Measurements from ENCODE around the gene ATP1B4. TPM values are rescaled to one million over a fixed set of nuclear protein-coding genes. Genes with fewer than 3 reads are reported as not detected.

ATP1B4 gene
- total RNA-seq, 1 experiment from 2014 or later, result not detected

DNA sequence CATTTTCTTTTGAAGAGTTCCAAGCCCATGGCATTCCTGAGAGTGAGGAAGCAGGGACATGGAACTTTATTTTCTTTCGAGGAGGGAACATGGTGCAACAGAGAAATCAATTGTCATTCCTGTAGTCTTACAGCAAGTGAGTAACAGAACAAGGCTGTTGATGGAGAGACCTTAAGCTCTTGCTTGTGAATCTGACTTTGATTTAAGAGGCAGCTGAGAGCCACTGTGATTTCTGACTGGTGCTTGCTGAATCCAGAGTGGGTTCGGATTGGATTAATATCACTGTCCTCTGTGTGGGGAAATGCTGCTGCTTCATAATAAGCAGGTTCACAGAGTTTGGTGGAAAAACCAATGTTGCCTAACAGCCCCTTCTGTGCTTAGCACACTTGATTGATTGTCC is 4.7 kb upstream of the ATP1B4 start:
- Histone ChIP-seq H3K27ac (no peak overlapping the region), H3K36me3 (no peaks in the 10 kb centered on the region), H3K9me3 (replicated peaks) (no peaks in the 10 kb centered on the region), H3K4me3 (no peak overlapping the region), H3K27me3 (replicated peaks) (no peaks in the 10 kb centered on the region), H3K4me1 (replicated peaks) (no peaks in the 10 kb centered on the region)
- no peak for DNase-seq (ENCODE audit: low read depth in 1 of 2, low spot score in 2 of 2)

GRCh38 chrX:120358737-120359456 is 3.0 kb upstream of the ATP1B4 start:
- Histone ChIP-seq H3K4me3 (no peak overlapping the region), H3K27ac (no peak overlapping the region), H3K9me3 (replicated peaks) (no peaks in the 10 kb centered on the region), H3K4me1 (replicated peaks) (no peaks in the 10 kb centered on the region), H3K27me3 (replicated peaks) (no peaks in the 10 kb centered on the region), H3K36me3 (no peaks in the 10 kb centered on the region)
- DNase-seq (ENCODE audit: low read depth in 1 of 2, low spot score in 2 of 2), result peak; percentile 19 to 42

DNA sequence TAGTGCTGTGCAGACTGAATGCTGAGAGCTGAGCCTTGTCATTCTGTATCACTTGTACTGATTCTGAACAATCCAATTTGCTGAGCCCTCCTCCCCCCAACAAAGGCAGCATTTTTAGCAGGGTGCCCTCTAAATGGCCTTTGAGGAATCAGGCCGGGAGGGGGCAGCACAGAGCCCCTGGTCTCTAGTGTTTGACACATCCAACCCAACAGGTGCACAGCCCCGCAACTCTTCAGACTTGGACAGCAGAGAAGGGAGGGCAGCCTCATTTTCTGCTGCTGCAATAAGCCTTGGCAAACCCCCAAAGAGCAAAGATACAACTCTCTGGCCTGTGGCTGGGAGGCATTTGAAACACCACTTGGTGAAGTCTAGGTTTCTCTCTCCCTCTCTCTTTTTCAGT is 3.4 kb downstream of the ATP1B4 start:
- H3K36me3 ChIP-seq, result no peaks in the 10 kb centered on the region
- DNase-seq (ENCODE audit: low read depth in 1 of 2, low spot score in 2 of 2), result peak; percentile 1 to 41
- H3K27ac ChIP-seq, result no peak overlapping the region
- no peaks in the 10 kb centered on the region for H3K9me3 ChIP-seq (replicated peaks)
- no peaks in the 10 kb centered on the region for H3K27me3 ChIP-seq (replicated peaks)
- H3K4me3 ChIP-seq, result no peak overlapping the region
- H3K4me1 ChIP-seq (replicated peaks), result no peaks in the 10 kb centered on the region

- no peak overlapping the region for H3K4me3 ChIP-seq
- no peak overlapping the region for H3K27ac ChIP-seq
- no peaks in the 10 kb centered on the region for H3K4me1 ChIP-seq (replicated peaks)
- no peaks in the 10 kb centered on the region for H3K27me3 ChIP-seq (replicated peaks)
- no peak for DNase-seq (ENCODE audit: low read depth in 1 of 2, low spot score in 2 of 2)
- H3K9me3 ChIP-seq (replicated peaks), result no peaks in the 10 kb centered on the region
- H3K36me3 ChIP-seq, result no peaks in the 10 kb centered on the region
These were observed 4.1 kb downstream of the ATP1B4 start for GRCh38 chrX:120365968-120366367.

- Histone ChIP-seq H3K36me3 (no peaks in the 10 kb centered on the region), H3K27me3 (replicated peaks) (no peaks in the 10 kb centered on the region), H3K9me3 (replicated peaks) (no peaks in the 10 kb centered on the region), H3K27ac (no peak overlapping the region), H3K4me3 (no peak overlapping the region), H3K4me1 (replicated peaks) (no peaks in the 10 kb centered on the region)
- no peak for DNase-seq (ENCODE audit: low read depth in 1 of 2, low spot score in 2 of 2)
These were observed 4.9 kb downstream of the ATP1B4 start for GRCh38 chrX:120366794-120367193.

GRCh38 chrX:120367402-120368109 is 5.7 kb downstream of the ATP1B4 start:
- Histone ChIP-seq H3K4me1 (replicated peaks) (no peaks in the 10 kb centered on the region), H3K36me3 (no peaks in the 10 kb centered on the region), H3K27me3 (replicated peaks) (no peaks in the 10 kb centered on the region), H3K9me3 (replicated peaks) (no peaks in the 10 kb centered on the region), H3K4me3 (no peak overlapping the region), H3K27ac (no peak overlapping the region)
- no peak for DNase-seq (ENCODE audit: low read depth in 1 of 2, low spot score in 2 of 2)

GRCh38 chrX:120372667-120373370 is 10.9 kb downstream of the ATP1B4 start:
- no peak overlapping the region for H3K27ac ChIP-seq
- no peak for DNase-seq (ENCODE audit: low read depth in 1 of 2, low spot score in 2 of 2)

DNA sequence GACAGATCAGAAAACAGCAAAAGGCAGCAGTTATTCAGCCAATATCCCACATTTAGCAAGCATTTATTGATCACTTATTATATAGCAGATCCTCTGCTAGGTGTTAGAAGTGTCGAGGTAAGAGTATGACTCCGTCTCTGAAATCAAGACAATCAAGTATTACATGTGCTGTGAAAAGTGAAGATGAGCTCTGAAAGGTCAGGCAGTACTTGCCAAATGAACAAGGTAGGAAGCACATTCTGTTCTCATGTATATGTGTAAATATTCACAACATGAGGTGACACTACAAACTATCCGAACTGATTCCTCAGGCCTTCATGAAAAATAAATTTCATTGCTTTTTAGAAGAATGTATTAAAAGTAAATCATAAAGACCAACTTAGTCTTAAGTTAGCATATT is 15.3 kb downstream of the ATP1B4 start:
- H3K36me3 ChIP-seq, result no peaks in the 10 kb centered on the region

More at GRCh38 chrX:120372667-120373370, 10.9 kb downstream of the ATP1B4 start:
- no peaks in the 10 kb centered on the region for H3K36me3 ChIP-seq
- H3K27me3 ChIP-seq (replicated peaks), result no peaks in the 10 kb centered on the region
- H3K4me3 ChIP-seq, result no peak overlapping the region
- H3K9me3 ChIP-seq (replicated peaks), result no peaks in the 10 kb centered on the region
- no peaks in the 10 kb centered on the region for H3K4me1 ChIP-seq (replicated peaks)

GRCh38 chrX:120377715-120378114 is 15.8 kb downstream of the ATP1B4 start:
- DNase-seq (ENCODE audit: low read depth in 1 of 2, low spot score in 2 of 2), result no peak
- Histone ChIP-seq H3K4me3 (no peak overlapping the region), H3K27ac (no peak overlapping the region), H3K27me3 (replicated peaks) (no peaks in the 10 kb centered on the region), H3K4me1 (replicated peaks) (no peaks in the 10 kb centered on the region), H3K9me3 (replicated peaks) (no peaks in the 10 kb centered on the region), H3K36me3 (no peaks in the 10 kb centered on the region)

More for the DNA sequence above, 15.3 kb downstream of the ATP1B4 start:
- Histone ChIP-seq H3K27ac (no peak overlapping the region), H3K4me1 (replicated peaks) (no peaks in the 10 kb centered on the region), H3K4me3 (no peak overlapping the region), H3K9me3 (replicated peaks) (no peaks in the 10 kb centered on the region), H3K27me3 (replicated peaks) (no peaks in the 10 kb centered on the region)
- DNase-seq (ENCODE audit: low read depth in 1 of 2, low spot score in 2 of 2), result no peak

GRCh38 chrX:120378570-120378969 is 16.7 kb downstream of the ATP1B4 start:
- no peaks in the 10 kb centered on the region for H3K27me3 ChIP-seq (replicated peaks)
- H3K9me3 ChIP-seq (replicated peaks), result no peaks in the 10 kb centered on the region
- H3K27ac ChIP-seq, result no peak overlapping the region
- H3K4me3 ChIP-seq, result no peak overlapping the region
- no peaks in the 10 kb centered on the region for H3K36me3 ChIP-seq
- DNase-seq (ENCODE audit: low read depth in 1 of 2, low spot score in 2 of 2), result no peak
- H3K4me1 ChIP-seq (replicated peaks), result no peaks in the 10 kb centered on the region

DNA sequence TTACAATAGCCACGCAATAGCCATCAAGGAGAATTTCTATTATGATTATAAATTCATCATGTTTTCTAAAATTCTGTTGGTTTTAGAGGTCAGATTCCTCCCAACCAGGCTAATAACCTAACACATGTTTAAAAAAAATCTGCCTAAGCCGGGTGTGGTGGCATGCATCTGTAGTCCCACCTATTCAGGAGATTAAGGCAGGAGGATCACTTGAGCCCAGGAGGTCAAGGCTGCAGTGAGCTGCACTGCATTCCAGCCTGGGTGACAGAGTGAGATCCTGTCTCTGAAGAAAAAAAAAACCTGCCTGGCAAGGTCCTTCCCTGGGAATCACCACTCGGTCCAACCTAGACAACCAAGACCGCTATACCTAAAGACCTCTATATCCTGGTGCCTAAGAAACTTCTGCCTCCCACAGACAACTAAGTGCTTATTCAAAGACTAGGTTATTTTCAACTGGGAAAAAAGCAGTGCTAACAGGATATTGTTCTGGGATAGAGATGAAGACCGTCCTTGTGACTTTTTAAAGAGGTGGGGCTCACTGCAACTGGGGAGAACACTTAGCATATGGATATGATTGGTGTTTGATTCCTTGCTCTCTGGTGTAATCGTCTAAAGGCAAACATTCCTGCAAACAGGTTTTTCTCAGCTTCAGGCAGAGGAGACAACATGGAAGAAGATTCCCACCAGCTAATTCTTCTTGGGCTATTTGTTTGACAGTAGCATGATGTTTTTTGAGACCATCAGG is 18.2 kb downstream of the ATP1B4 start:
- H3K4me3 ChIP-seq, result no peak overlapping the region
- DNase-seq (ENCODE audit: low read depth in 1 of 2, low spot score in 2 of 2), result no peak
- no peaks in the 10 kb centered on the region for H3K9me3 ChIP-seq (replicated peaks)
- no peaks in the 10 kb centered on the region for H3K4me1 ChIP-seq (replicated peaks)
- H3K36me3 ChIP-seq, result no peaks in the 10 kb centered on the region
- H3K27me3 ChIP-seq (replicated peaks), result no peaks in the 10 kb centered on the region
- H3K27ac ChIP-seq, result no peak overlapping the region

DNA sequence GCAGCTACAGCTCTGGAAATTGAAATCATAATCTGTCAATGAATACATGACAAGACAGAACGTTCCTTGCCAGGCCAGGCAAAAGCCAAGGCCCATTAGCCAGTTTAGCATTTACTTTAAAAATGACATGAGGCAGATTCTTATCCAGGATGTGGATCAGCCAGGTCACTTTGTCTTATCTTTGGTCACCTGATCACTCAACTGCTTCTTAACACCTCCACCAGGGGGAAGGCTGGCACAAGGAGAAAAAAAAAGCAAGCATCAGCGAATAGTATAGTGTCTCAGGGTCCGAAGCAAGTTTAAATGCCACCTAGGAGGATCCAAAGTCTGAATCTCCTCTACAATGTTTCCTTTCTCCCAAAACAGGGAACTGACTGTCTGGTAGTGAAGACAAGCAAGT is 18.8 kb downstream of the ATP1B4 start:
- H3K9me3 ChIP-seq (replicated peaks), result no peaks in the 10 kb centered on the region
- H3K36me3 ChIP-seq, result no peaks in the 10 kb centered on the region
- DNase-seq (ENCODE audit: low read depth in 1 of 2, low spot score in 2 of 2), result no peak

GRCh38 chrX:120401301-120401700 is 39.4 kb downstream of the ATP1B4 start:
- no peak for DNase-seq (ENCODE audit: low read depth in 1 of 2, low spot score in 2 of 2)
- no peak overlapping the region for H3K4me3 ChIP-seq
- H3K27me3 ChIP-seq (replicated peaks), result no peaks in the 10 kb centered on the region

More for the DNA sequence above, 18.8 kb downstream of the ATP1B4 start:
- H3K27me3 ChIP-seq (replicated peaks), result no peaks in the 10 kb centered on the region
- no peaks in the 10 kb centered on the region for H3K4me1 ChIP-seq (replicated peaks)
- no peak overlapping the region for H3K27ac ChIP-seq
- H3K4me3 ChIP-seq, result no peak overlapping the region

More at GRCh38 chrX:120401301-120401700, 39.4 kb downstream of the ATP1B4 start:
- Histone ChIP-seq H3K36me3 (no peaks in the 10 kb centered on the region), H3K9me3 (replicated peaks) (no peaks in the 10 kb centered on the region), H3K4me1 (replicated peaks) (no peaks in the 10 kb centered on the region), H3K27ac (no peak overlapping the region)

Data from SJSA1 (cell line).